ENCODE measurements around the gene ANO7.

Gene ANO7

GRCh38 chr2:241182126-241182525 lies 6.4 kb upstream of the ANO7 start:
- in situ Hi-C loops (cut with HindIII; ENCODE audit: low sequenced_read_pairs), result no loop called here
- H3K4me3 ChIP-seq (ENCODE audit: low read depth, low read length), result no peak overlapping the region
- TF ChIP-seq CTCF (IDR thresholded peaks at IDR 0.05; ENCODE audit: low read depth, low read length), result no peak
- DNase-seq (ENCODE audit: low read depth, low spot score), result no peak

GRCh38 chr2:241182531-241183133 lies 5.8 kb upstream of the ANO7 start:
- in situ Hi-C loops (cut with HindIII; ENCODE audit: low sequenced_read_pairs), result no loop called here
- no peak overlapping the region for H3K4me3 ChIP-seq (ENCODE audit: low read depth, low read length)
- TF ChIP-seq CTCF (IDR thresholded peaks at IDR 0.05; ENCODE audit: low read depth, low read length), result no peak
- DNase-seq (ENCODE audit: low read depth, low spot score), result no peak

GRCh38 chr2:241183221-241183620 lies 5.3 kb upstream of the ANO7 start:
- no peak for TF ChIP-seq CTCF (IDR thresholded peaks at IDR 0.05; ENCODE audit: low read depth, low read length)
- DNase-seq (ENCODE audit: low read depth, low spot score), result no peak
- H3K4me3 ChIP-seq (ENCODE audit: low read depth, low read length), result no peak overlapping the region
- in situ Hi-C loops (cut with HindIII; ENCODE audit: low sequenced_read_pairs), result no loop called here

GRCh38 chr2:241184901-241185300 lies 3.6 kb upstream of the ANO7 start:
- in situ Hi-C loops (cut with HindIII; ENCODE audit: low sequenced_read_pairs), result no loop called here

GRCh38 chr2:241185961-241186360 lies 2.5 kb upstream of the ANO7 start:
- DNase-seq (ENCODE audit: low read depth, low spot score), result no peak
- in situ Hi-C loops (cut with HindIII; ENCODE audit: low sequenced_read_pairs), result no loop called here
- no peak overlapping the region for H3K4me3 ChIP-seq (ENCODE audit: low read depth, low read length)
- no peak for TF ChIP-seq CTCF (IDR thresholded peaks at IDR 0.05; ENCODE audit: low read depth, low read length)

More at GRCh38 chr2:241184901-241185300, 3.6 kb upstream of the ANO7 start:
- no peak overlapping the region for H3K4me3 ChIP-seq (ENCODE audit: low read depth, low read length)
- no peak for DNase-seq (ENCODE audit: low read depth, low spot score)
- no peak for TF ChIP-seq CTCF (IDR thresholded peaks at IDR 0.05; ENCODE audit: low read depth, low read length)

- no peak for TF ChIP-seq CTCF (IDR thresholded peaks at IDR 0.05; ENCODE audit: low read depth, low read length)
- no peak for DNase-seq (ENCODE audit: low read depth, low spot score)
- in situ Hi-C loops (cut with HindIII; ENCODE audit: low sequenced_read_pairs), result no loop called here
- H3K4me3 ChIP-seq (ENCODE audit: low read depth, low read length), result no peak overlapping the region
Measured at GRCh38 chr2:241187101-241187917, 1.2 kb upstream of the ANO7 start.

All from astrocyte of the spinal cord (primary cell).